HG03103 (cell line): Measurements from ENCODE around the gene GTSE1.

Experiments
- ATAC-seq: cut with Tn5 transposase; IDR thresholded peaks from one replicate; pipeline ENCODE4 v1.9.1; 2021; ENCODE audit warnings: low read depth; ENCODE audit not compliant: unreplicated experiment

GTSE1 gene

DNA sequence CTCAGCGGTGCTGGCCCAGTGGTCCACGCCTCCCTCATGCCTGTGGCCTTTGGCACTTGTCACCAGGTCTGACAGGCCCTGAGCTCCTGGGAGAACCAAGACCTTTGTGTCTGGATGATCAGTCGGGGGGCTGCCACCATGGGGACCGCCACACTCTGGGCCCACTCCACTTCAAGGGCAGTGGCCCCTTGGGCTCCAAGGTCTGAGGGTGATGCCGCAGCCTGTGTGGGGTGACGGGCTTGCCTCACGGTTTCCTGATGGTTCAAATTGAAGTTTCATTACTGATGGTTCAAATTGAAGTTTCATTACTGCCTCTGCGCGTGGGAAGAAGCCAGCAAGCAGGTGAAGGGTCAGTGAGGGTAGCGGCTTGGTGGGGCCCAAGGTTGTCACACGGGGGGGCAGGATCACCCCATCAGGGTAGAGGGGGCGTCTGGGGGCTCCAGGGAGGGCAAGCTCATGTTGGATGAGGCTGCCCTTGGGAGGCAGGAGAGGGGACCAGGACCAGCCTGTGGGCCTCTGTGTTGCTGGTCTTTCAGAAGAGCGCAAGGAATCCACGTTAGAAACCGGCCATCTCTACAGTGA lies 66.4 kb downstream of the GTSE1 start:
- ATAC-seq = no peak

DNA sequence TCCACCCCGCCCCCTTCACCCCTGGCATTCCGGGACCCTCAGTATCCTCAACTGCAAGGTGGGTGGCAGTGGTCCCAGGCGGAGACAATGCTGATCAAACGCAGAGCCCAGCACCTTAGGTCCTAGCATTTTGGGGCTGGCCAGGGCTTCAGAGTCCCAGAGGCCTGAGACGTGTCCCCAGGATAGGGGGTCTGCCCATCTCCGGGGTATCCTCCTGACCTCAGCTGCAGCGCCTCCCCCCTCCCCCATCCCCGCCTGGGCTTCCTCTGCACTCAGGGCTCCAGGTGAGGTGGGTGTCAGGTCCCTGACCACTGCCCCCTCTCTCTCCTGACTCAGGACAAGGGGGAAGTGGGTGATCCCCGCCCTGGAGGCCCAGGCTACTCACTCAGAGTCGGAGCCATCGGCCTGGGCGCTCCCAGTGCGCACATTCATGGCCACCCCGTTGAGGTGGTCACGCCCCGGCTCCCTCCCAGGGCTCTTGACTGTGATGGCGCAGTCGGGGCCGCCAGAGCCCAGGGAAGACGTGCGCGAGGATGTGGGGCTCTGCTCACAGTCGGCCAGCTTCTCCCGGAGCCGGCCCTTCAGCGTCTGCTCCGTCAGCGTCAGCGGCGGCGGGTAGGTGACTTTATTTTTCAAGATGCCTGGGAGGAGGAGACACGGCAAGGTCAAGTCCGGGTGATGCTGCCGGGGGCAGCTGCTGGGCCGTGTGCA lies 67.1 kb downstream of the GTSE1 start:
- no peak for ATAC-seq

DNA sequence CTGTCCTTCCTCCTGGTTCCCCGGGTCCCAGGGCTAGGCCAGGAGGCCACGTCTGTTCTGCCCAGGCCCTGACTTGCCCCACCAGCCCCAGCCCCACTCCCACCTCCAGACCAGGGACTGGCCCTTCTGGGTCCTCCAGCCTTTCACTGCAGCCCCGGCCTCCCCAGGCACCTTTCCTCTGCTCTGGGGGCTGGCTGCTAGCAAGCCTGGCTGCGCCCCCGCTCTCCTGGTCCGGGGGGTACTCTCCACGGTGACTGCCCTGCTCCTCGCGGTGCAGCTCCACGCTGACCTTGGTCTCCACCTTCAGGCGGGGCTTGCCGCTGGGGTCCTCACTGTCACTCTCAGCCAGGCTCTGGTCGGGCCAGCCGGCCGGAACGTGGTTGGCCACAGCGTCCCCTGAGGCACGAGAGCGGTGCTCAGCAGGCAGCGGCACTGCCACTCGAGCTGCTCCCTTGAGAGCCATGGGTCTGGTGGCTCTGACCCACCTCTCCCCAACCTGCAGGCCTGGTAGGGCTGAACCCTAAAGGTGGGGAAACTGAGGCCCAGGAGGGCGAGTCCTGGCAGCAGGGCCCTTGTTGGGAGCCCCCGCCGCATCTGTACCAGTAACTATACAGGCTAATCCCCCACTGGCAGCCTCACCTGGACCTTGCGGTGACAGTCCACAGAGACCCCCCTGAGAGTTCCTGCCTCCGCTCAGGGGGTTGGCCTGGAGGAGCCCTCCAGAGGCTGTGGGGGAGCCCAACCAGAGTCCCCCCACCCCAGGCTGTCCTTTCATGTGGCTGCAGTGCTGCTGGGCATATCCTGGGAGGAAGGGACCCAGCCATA lies 67.9 kb downstream of the GTSE1 start:
- ATAC-seq = no peak

DNA sequence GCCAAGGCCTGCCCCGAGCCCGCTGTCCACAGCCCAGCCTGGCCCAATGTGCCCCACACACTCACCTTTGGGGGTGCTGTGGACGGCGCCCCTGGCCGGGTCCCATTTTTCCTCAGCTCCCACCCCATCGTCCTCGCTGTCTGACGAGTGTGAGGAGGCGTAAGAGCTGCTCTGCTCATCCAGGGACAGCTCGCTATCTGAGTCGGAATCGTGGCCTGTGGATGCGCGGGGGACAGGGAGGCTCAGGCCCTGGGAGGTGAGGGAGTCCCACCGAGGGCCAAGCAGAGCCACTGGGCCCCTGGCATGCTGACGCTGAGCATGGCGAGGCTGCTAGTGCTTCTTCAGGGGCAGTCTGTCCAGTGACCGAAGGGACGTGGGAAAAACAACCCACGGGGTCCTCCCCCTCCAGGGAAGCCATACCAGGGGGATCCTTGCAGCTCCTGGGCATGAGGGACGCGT lies 68.5 kb downstream of the GTSE1 start:
- ATAC-seq = no peak

DNA sequence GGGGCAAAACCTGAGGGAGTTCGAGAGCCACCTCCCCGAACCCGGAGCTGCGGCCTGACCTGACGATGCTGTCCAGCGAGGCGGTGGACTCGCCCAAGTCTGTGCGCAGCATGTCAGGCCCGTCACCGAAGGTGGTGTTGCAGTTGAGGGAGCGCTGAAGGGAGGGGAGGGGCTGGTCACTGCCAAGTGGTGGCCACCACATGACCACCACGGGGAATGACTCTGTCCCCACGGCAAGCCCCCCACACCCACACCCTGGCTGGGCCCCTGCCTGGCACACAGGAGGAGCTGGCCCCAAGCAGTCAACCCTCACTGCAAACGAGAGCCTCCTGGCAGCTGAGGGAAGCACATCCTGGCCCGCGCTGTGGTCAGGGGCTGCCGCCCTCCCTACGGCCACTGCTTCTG lies 69.7 kb downstream of the GTSE1 start:
- ATAC-seq = no peak

DNA sequence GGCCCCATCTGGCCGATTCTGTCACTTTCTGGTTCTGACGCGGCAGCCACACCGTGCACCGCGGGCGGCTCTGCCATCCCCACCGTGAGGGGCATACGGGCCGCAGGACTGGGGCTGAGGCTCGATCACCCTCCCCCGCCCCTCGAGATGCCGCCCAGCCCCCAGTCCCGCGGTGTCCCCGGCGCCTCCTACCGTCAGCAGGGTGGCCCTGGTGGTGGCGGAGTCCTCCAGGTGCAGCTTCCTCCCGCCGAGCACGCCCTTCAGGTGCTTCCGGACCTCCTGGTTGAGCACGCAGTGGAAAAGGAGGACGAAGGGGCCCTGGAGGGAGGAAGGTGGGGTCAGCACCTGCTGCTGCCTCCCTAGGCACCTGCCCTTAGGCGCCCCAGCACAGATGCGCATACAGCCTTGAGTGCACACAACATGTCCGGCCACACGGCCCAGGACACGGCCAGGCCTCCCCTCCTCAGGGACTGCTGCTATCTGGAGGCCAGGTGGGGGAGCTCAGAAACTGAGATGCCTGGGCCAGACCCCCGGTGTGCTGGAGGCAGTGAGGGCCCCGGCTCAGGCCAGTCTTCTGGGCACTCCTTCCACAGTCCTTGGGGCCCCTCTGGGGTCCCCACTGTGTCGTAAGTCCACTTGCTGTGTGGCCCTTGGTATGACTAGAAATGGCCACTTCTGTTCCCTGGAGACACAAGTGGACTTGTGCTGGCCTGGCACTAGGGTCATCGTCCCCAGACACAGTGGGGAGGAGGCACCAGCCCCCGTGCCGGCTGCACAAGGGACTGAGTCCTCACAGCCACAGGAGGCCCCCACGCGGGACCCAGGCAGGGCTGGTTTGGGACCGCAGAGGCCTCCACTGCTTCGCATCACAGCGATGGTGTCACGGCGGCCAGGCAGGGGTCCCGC lies 70.4 kb downstream of the GTSE1 start:
- no peak for ATAC-seq

DNA sequence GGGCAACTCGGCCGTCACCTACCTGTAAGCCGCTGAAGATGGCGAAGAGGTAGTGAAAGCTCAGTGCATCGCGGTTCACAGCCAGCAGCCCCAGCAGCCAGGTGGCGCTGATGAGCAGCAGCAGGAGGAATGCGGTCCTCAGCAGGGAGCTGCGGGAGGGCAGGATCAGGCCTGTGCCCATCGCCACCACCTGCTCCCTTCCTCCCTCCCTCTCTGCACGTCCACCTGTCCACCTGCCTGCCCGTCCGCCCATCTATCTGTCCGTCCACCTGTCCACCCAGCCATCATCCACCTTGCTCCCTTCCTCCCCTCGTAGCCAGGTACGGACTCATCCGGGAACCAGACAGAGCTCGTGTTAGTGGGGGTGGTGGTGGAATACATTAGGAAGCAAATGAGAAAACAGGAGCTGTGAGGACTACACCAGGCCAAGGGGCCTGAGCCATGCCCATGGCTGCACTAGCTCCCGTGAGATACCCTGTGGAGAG lies 71.1 kb downstream of the GTSE1 start:
- ATAC-seq = no peak

DNA sequence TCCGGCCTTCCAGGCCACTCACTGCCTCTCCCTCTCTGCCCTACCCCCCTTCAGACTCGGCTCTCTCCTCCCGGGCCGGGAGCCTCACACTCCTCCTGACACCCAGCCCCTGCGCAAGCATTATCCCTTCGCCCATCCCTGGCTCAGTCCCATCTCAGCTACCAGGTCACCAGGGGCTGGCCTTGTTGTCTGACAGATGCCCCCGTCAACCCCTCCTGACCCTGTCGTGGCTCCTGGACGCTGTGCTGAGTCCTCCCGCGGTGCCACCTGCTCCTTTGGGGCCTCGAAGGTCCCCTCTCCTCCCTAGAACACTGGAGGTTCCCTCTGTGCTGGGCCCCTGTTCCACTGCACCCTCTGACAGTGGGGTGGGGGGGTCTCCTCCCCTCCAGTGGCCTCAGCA lies 71.8 kb downstream of the GTSE1 start:
- ATAC-seq = no peak

DNA sequence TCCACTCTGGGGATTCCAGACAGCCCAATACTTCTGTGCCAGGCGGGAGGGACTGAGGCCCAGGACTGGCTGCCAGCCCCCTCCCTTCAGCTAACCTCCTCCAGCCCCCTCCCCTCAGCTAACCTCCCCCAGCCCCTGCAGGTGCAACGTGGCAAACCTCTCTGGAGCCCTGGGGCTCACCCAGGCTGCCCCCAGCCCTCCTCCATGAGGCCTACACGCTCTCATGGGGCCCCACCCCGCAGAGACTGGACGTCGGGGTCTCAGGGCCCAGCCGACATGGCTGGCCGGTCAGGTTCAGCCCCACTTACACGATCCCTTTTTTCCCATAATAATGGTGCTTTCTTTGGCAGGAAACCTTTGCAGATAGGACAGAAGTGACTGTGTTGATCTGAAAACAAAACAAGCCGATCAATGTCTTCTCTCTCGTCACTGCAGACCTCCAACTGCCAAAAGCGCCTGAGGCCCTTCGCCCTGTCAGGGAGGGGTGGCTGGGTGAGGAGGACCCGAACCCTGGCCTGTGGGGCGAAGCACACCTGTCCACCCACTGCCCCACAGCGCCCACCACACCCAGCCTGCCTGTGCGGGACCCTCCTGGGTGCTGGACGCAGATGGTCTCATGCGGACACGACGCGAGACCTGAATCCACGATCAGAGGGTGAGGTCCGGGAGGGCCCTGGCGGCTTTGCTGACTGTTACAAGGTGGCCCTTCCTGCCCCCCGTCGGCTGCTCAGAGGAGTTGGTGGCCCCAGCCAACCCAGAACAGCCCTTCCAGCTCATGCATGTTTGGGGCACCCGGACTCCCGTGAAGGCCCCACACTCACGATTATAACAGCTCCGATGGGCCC lies 72.4 kb downstream of the GTSE1 start:
- no peak for ATAC-seq

DNA sequence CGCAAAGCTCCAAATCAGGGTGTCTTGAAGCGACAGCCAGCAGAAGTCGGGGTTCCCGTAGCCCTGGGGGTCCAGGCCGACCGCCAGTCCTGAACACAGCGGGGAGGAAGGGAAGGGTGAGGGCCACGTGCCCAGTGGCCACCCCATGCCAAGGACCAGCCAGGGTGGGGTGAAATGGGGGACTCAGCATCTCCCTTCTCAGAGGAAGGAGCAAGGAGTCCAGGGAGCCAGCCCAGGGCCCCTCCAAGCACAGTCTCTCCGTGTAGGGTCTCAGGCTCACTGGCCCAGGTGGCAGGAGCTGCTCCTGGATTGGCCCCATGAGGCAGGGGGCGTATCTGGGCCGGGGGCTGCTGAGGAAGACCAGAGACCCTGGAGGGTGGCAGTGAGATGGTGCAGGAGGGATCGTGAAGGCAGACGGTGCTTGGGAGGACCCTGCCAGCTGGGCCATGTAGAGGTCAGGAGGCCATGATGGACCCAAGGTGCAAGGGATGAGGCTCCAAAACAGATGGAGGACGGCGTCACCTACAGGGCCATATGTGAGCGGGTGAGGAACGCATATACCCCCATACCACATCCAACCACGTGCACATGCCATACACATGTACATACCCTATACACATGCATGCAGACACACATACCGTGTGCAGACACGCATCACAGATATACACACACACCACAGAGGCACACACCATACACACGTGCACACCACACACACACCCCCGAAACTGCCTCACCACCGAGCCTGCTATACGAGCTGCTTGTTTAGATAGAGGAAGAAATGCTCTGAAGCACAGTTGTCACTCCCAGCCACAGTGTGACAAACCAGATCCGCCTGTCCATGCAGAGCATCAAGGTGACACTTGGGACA lies 73.3 kb downstream of the GTSE1 start:
- ATAC-seq = no peak

DNA sequence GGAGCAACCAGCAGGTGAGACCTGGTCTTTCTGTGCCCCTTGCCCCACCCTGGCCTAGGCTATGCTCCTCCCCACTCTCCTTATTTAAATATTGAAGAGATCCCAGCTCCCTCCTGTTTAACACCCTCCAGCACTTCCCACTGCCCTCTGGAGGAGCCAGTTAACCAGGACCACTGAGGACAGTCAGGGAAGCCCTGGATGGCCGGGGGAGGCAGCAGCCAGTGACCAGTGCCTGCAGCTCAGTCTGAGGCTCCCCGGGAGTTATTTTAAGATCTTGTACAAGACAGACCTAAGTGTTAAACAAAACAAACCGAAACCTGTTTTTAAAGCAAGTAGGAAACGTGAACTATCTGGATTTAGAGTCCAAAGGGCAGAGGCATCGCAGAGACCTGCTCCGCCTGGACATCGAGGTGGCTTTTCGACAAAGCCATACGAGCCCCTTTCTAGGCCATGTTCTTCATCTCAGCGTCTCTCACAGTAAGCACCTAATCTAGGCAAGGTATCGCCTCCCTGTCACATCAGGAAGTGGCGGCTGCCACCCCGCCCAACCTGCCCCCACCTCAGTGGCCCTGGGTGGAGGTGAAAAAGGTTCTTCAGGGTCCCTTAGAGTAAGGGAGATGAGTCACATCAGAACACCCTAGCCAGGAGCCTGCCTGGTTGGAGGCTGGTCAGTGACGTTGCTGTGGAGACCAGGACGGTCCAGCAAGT lies 74.1 kb downstream of the GTSE1 start:
- ATAC-seq = no peak

DNA sequence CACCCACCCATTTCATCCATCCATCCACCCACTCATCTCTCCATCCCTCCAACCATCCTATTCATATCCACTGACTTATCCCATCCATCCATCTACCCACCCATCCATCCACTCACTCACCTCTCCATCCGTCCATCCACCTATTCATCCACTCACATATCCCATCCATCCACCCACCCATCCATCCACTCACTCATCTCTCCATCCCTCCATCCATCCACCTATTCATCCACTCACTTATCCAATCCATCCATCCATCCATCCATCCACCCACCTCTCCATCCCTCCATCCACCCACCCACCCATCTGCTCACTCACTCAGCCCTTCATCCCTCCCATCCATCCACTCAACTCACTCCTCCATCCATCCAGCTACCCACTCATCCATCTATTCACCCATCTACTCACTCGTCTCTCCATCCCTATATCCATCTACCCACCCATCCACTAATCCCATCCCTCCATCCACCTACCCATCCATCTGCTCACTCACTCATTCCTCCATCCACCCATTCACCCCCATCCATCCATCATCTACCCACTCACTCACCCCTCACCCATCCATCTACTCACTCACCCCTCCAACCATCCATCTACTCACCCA lies 75.1 kb downstream of the GTSE1 start:
- ATAC-seq = no peak

DNA sequence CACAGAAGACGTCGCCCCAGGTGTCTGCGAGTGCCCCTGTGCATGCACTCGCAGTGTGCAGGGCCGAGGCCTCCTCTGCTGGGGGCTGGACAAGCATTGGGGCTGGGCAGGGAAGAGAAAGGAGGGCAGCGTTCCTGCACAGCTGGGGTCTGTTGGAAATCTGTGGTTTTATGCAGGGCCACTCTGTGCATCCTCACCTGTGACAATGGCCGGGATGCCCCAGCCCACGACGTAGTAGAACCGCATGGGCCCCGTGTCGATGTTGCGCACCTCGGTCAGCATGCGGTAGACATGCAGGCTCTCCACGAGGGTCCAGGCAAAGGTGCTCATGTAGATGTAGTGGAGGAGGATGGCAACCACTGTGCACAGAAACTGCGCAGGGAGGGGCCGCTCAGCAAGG lies 76.0 kb downstream of the GTSE1 start:
- ATAC-seq = no peak

DNA sequence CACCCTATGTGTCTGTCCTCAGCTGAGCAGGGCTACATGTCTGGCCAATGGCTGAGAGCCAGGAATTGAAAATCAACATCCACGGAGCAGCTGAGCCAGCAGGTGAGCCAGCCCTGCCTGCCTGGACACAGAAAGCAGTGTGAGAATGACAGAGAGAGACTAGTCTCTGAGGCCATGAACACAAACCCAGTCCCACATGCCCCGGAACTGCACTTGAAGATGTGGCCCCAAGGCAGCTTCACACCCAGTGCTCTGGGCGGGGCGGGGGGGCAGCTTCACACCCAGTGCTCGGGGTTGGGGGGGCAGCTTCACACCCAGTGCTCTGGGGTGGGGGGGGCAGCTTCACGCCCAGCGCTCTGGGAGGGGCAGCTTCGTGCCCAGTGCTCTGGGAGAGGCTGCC lies 76.5 kb downstream of the GTSE1 start:
- no peak for ATAC-seq

DNA sequence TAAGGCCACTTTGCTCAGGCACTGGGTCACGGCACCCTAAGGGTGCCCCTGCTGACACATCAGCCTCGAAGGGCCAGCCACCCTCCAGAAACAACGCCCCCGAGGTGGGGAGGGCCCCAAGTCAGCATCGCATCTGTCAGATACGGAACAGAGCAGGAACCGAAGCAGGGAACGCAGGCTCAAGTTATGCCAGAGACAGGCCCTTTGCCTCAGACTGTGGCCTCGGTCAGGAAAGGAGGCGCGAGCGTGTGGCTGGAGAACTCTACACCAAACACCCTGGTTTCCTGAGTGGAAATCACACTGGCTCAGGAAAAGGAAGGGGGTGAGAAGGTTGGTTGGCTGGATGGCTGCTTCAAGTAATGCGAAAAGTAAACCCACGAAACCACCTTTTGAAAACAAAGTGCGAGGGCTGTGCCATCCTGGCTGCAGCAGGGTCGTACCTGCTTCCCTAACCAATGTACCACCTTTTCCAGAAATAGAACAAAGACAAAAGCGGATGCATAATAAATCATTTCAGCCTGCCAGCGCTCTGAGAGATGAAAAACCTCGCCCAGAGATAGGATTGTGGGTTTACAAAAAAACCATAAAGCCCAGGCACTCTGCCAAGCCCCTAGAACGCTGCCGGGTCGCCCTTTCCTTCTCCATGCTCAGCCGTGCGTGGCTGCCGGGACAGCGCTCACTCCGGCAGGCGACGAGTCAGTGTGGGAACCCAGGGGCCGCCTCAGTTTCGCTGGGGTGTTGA lies 77.4 kb downstream of the GTSE1 start:
- ATAC-seq = no peak

DNA sequence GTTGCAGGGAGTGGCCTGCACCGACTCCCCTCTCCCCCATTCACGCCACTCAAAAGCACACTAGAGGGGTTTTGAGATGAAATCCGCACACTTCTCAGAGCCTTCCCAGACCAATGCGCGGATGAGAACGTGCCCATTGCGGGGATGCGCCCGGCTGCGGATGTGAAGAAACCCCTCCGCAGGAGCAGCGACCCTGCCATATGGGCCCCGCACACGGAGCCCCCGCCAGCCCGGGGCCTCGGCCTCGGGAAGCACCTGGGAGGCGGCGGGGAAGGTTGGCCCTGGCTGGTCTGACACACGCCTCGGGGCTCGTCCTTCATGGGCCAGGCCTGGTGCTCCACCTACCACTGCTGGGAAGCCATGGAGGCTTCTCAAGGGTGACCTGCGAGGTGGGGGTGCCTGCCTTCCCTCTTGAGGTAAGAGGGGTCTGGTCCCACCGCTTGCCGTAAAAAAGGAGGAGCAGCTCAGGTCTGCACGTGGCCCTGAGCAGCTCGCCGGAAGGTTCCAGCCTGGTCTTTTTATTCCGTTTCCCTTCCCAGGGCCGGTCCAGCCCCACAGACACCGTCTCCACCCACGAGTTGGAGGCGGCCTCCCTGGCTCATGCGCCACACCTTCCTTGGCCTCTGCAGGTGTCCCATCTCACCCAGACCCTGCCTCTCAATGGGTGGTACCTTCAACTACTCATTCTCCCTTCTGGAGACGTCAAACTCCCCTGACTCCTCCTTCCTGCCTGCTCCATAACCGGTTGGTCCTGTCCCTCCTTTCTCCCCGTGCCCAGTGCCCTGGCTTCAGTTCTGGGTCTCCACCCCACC lies 78.2 kb downstream of the GTSE1 start:
- no peak for ATAC-seq
